OCI-M1 (cell line): ENCODE results near the gene DEDD2.
A peak's percentile ranks its signal among the peaks of the same experiment; 100 is the strongest.

Source experiments
- DNase-seq: peaks from one replicate; lab custom pipeline; 2025; lab: John Stamatoyannopoulos, UW

DEDD2 gene

DNA sequence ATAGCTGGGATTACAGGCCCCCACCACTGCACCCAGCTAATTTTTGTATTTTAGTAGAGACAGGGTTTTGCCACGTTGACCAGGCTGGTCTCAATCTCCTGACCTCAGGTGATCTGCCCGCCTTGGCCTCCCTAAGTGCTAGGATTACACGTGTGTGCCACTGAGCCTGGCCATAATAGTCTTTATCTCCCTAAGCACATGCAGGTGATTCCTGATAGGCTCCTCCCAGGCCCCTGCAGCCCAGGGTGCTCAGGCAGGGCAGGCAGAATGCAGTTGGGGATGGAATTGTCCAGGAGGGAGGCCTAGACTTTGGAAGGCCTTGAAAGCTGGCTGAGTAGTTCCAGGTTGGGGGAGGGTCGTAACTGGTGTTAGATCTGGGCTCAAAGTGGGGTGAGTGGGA, 11.2 kb upstream of the DEDD2 start:
- no peak for DNase-seq

DNA sequence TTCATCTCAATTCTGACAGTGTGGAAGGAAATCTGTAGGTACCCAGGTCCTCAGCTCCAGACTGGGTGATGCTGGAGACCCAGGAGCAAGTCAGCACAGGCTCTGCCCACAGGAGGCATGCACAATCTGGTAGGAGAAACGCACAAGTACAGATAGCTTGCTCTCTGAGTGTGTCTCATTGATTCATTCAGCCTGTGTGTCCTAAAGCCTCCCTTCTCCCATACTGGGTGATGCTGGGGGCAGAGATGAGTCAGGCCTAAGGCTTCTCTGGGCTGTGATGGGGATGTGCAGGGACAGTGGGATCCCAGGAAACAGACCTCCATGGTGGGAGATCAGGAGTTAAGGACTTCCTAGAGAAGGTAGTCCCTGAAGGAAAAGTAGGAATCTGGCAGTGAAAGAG, 9.4 kb upstream of the DEDD2 start:
- no peak for DNase-seq

DNA sequence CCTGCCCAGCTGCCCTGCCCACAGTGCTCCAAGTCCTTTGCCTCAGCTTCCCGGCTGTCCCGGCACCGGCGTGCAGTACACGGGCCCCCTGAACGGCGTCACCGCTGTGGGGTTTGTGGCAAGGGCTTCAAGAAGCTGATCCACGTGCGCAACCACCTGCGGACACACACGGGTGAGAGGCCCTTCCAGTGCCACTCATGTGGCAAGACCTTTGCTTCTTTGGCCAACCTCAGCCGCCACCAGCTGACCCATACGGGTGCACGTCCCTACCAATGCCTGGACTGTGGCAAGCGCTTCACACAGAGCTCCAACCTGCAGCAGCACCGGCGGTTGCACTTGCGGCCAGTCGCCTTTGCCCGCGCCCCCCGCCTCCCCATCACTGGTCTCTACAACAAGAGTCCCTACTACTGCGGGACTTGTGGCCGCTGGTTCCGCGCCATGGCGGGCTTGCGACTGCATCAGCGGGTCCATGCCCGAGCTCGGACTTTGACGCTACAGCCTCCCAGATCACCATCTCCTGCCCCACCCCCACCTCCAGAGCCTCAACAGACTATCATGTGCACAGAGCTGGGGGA, 8.3 kb upstream of the DEDD2 start:
- DNase-seq, result no peak

DNA sequence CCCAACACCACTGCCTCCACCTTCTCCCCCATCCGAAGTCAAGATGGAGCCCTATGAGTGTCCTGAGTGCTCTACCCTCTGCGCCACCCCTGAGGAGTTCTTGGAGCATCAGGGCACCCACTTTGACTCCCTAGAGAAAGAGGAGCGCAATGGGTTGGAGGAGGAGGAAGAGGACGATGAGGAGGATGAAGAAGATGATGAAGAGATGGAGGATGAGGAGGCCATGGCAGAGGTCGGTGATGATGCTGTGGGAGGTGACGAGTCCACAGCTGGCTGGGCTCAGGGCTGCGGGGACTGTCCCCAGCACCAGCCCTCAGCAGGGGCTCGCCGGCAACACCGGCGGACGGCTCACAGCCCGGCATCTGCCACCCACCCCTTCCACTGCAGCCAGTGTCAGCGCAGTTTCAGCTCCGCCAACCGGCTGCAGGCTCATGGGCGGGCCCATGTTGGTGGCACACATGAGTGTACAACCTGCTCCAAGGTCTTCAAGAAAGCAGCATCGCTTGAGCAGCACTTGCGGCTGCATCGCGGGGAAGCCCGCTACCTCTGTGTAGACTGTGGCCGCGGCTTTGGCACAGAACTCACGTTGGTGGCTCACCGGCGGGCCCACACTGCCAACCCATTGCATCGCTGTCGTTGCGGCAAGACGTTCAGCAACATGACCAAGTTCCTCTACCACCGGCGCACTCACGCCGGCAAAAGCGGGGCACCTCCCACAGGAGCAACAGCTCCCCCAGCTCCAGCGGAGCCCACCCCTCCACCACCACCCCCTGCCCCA, 7.7 kb upstream of the DEDD2 start:
- DNase-seq, result no peak

DNA sequence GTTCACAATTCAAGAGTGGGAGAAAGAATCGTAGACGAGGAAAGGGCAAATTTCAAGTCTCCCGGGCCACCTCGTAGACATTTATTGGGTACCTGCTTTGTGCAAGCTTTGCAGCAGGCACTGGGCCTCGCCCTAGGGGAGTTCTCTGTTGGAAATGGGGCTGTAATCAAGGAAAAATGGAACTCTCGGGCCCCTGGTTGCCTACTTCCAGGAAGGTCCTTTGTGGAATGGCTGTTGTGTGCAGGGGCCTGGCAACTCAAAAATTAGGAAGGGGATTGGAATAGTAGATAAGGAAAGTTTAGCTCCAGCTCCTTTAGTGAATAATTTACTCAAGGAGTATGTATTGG, 3.2 kb upstream of the DEDD2 start:
- DNase-seq, result no peak

DNA sequence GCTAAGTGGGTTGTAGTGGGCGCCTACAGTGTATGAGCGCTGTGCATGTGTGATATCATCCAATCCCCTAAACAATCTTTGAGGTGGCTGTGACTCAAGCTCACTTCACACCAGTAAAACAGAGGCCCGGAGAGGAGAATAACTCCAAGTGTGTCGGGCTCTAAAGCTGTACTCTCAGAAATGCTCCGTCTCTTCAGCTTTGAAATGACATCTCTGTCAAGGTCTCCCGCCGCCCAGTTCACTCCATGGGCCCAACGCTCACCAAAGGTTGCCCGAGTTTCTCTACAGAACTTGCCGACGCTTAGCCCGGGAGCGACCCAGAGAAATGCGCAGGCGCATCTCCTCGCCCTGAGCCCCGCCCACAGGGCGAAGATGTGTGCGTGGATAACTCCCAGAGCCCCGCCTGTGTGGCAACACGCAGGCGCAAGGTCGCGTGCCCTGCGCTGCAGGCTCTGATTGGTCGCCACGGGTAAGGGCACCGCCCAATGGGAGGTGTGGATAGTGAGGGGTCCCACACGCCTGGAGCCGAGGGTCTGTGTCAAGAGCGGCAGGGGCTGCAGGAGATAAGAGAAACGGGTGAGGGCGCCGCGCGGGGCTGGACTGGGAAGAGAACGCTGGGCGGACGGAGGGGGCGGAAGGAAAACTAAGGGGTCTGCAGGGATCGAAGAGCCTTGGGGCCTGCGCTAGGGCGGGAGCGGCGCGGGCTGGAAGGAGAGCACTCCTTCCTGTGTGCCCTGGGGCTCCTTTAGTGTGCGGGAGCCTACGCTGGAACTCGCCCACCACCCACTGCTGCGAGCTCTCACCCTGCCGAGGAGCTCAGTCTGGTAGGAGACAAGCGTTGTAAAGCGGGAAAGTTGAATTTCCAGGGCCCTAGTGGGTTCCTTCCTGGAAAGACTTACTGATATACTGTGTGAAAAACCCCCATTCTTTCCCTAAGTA, 2.6 kb upstream of the DEDD2 start, which contains the start of gene ZNF526:
Gene ZNF526 (plus strand): TSS at position 501 of the 939 bp plus-strand sequence. CDS start 4,092 bp downstream, outside the sequence.
- DNase-seq, result peak; percentile 100

- peak; percentile 73 for DNase-seq
These were observed 591 bp downstream of the DEDD2 start for GRCh38 chr19:42216653-42217519.

GRCh38 chr19:42214810-42215485, 2.5 kb downstream of the DEDD2 start:
- no peak for DNase-seq

- no peak for DNase-seq
These were observed 4.6 kb downstream of the DEDD2 start for GRCh38 chr19:42212886-42213285.

DNA sequence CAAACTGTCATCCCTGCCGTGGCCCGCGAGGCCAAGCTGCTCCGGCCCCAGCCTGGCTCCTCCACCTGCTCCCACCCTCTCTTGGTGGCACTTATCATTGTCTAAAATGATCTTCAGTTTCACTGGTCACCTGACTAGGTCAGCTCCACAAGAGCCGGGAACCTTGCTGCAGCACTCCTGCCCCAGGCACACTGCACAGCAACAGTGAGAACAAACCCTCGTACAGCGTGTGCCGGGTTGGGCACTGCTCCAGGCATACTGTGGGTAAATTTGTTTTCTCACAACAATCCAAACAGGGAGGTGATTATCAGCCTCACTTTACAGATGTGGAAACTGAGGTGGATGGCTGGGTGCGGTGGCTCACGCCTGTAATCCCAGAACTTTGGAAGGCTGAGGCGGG, 8.9 kb downstream of the DEDD2 start:
- no peak for DNase-seq

DNA sequence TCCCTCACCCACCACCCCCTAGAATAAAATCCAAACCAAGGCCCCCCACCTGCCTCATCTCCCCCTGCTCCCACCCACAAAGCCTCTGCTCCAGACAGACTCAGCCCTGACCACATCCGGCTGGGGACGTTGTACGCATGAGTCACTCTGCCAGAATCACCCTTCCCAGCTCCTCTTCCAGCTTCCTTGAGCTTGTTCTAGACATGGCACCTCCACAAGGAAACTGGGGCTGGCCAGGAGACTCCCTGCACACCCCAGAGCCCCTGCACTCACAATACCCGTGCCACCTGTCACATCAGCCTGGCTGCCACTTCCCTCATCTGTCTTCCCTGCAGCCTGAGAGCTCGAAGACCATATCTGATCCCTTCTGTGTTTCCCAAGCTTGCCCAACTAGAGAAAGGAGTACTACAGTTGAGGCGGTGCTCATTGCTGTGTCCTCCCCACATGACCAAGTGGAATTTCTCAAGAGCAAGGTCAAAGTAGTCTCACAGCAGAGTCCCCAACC, 9.7 kb downstream of the DEDD2 start:
- DNase-seq, result peak; percentile 25

GRCh38 chr19:42206871-42207755, 10.4 kb downstream of the DEDD2 start:
- no peak for DNase-seq

- DNase-seq, result no peak
These were observed 12.8 kb downstream of the DEDD2 start for GRCh38 chr19:42204664-42205063.

DNA sequence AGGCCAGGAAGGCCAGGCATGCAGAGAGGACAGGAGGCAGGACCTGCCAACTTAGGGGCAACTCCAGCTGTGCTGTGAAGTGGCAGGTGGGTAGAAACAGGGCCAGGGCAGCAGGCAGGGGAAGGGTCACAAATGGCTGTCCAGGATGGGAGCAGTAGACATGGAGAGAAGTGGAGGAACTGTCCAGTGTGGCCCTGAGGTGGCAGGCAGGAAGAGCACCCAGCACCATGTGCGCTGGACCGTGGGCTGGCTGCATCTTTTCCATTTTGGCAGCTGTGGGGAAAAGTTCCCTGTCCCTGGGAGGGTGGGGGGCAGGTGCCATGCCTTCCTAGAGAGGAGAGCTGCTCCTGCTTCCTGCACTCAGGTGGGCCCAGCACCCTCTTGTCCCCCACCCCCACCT, 13.8 kb downstream of the DEDD2 start:
- DNase-seq, result no peak

DNA sequence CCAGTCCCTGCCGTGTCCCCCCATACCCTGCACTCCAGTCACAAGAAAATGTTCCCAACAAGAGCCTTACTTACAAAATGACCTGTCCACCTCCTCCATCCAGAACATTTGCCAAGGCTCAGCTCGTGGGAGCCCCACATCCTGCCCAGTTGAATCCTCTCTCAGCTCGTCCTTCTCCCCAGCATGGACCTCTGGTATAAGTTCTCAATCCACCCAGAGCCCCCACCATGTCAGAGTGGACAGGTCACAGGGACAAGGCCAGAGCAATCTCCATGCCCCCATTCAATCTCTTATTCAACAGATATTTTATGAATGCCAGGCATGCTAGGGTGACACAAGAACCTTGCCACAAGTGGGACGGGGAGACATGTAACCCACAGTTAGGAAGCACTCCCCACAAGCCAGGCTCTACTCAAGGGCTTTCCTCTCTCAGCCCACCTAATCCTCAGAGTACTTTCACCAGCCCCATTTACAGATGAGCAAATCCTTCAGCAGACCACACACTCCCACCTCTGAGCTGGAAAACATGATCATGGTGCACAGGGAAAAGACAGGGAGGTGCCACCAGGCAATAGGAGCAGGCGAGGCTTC, 15.1 kb downstream of the DEDD2 start:
- no peak for DNase-seq

GRCh38 chr19:42201489-42202289, 15.8 kb downstream of the DEDD2 start:
- DNase-seq, result no peak

DNA sequence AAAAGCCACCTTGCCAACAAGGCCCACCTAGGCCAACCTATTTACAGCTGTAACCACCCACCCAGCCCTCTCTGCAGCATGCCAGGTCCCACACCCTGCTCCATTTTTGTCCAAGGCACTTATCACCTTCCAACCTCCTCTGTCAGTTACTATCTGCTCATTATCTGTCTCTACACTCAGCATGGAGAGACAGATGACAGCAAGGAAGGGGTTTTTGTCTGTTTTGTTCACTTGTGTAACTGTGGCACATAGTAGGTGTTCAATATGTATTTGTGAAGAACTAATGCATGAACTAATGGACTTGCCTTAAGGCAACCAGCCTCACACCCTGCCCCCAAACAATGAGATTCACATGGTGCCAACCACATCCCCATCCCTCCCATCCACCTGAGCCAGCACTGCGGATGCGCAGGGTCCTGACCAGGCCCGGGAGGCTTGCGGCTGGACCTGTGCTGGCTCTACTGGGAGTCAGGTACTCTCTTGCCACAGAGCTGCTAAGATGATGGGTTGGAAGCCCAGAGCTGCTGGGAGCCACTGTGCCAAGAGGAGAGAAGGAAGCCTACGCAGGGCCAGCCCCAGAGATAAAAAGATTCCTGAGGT, 17.3 kb downstream of the DEDD2 start:
- DNase-seq, result no peak

DNA sequence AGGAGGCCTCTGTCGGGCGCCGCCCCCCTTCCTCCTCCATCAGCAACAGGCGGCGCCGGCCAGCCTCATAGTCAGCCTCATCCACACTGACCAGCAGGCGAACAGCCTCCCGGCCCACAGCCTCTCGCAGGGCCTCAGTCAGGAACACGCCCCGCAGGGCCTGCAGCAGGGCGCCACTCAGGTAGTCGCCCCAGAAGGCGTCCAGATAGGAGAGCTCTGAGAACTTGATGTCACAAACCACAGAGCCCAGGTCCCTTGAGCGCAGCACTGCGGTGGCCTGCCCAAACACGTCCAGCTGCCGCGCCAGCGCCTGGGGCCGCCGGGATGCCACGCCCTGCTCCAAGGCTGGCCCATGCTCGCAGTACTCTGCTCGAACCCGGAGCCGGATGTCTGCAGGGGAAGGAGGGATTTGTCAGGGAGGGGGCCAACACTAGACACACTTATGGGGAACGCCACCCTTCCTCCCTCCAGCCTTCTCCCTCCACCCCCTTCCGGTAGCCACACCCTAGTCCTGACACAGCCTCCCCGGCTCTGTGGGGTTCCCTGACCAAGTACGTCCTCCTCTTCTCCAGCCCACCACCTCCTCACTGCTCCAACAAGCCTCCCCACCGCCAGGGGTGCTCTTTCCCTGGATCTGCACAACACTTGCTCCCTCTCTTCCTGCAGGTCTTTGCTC, 17.9 kb downstream of the DEDD2 start:
- no peak for DNase-seq
